Sigmoid colon (tissue), 4 donors: ENCODE results near the gene MACC1.

ENCODE experiments used
- CTCF ChIP-seq, 4 experiments: fragments of 450-650 bp in 3 of 4; fragments of 200-600 bp in 1 of 4; IDR thresholded peaks; one replicate each; pipeline ENCODE4 v1.5.1; 2016 to 2019; ENCODE audit warnings: antibody characterized with exemption in 4 of 4, mild to moderate bottlenecking in 3 of 4, moderate library complexity in 2 of 4
- EP300 ChIP-seq, 4 donors: sonication (generic); formaldehyde crosslinking; IDR thresholded peaks; one replicate each; pipeline ENCODE4 v1.6.1; 2017; ENCODE audit warnings: antibody characterized with exemption in 4 of 4
- POLR2A ChIP-seq, 2 donors: fragments of 450-650 bp; IDR thresholded peaks; one replicate each; pipeline ENCODE4 v1.6.1; 2016; ENCODE audit warnings: antibody characterized with exemption in 2 of 2, mild to moderate bottlenecking in 2 of 2, moderate library complexity in 2 of 2
- POLR2AphosphoS5 ChIP-seq, 4 donors: sonication (generic); formaldehyde crosslinking; IDR thresholded peaks; one replicate each; pipeline ENCODE4 v1.6.1; 2017; ENCODE audit warnings: antibody characterized with exemption in 4 of 4

GRCh38 chr7:20146451-20146850 is 70.7 kb downstream of the MACC1 start:
- TF ChIP-seq CTCF (IDR thresholded peaks at IDR 0.05), result no peak
- TF ChIP-seq POLR2A (IDR thresholded peaks at IDR 0.05), result no peak
- no peak for TF ChIP-seq EP300 (IDR thresholded peaks at IDR 0.05)
- peak; percentile 15 to 30 (median 24) for TF ChIP-seq POLR2AphosphoS5 (IDR thresholded peaks at IDR 0.05)
